HEK293 (cell line): ENCODE measurements around the gene BEX1.
"Not testable (repeated sequence)": the region's sequence is repeated elsewhere in the genome, so short reads cannot be mapped to it uniquely, and the experiment has no call there.

Experiments
- CTCF ChIP-seq: fragments of 450-650 bp; formaldehyde crosslinking; IDR thresholded peaks from 2 replicates; pipeline ENCODE4 v1.5.1; 2016; ENCODE audit warnings: missing biosample characterization, missing genetic modification characterization
- OSR2 ChIP-seq: fragments of 450-650 bp; formaldehyde crosslinking; IDR thresholded peaks from 2 replicates; pipeline ENCODE4 v1.5.1; 2016; ENCODE audit warnings: missing biosample characterization, missing genetic modification characterization
- SP7 ChIP-seq: fragments of 450-650 bp; formaldehyde crosslinking; IDR thresholded peaks from 2 replicates; pipeline ENCODE4 v1.5.1; 2016; ENCODE audit warnings: missing biosample characterization, missing genetic modification characterization
- ZNF324 ChIP-seq: fragments of 450-650 bp; formaldehyde crosslinking; IDR thresholded peaks from 2 replicates; pipeline ENCODE4 v1.5.1; 2016; ENCODE audit warnings: missing biosample characterization, missing genetic modification characterization

- TF ChIP-seq ZNF324, OSR2, CTCF, SP7 (tag by site-specific recombination): not testable (repeated sequence)
These were observed 45.5 kb upstream of the BEX1 start for GRCh38 chrX:103109497-103109896.
